Stimulated activated CD4-positive, alpha-beta T cell treated with anti-CD3 and anti-CD28 coated beads, Interleukin-12 subunit alpha, Interleukin-12 subunit beta, amount 100 ng/mL, for 48 hours (primary cell): ENCODE results near the gene THAP5.
A peak's percentile ranks its signal among the peaks of the same experiment; 100 is the strongest.

ENCODE experiments used
- DNase-seq, 3 donors: peaks; one replicate each; pipeline ENCODE4 v3.0.0-alpha.2; 2020; ENCODE audit warnings: low read depth in 2 of 3, low spot score in 1 of 3

THAP5 gene, protein sequence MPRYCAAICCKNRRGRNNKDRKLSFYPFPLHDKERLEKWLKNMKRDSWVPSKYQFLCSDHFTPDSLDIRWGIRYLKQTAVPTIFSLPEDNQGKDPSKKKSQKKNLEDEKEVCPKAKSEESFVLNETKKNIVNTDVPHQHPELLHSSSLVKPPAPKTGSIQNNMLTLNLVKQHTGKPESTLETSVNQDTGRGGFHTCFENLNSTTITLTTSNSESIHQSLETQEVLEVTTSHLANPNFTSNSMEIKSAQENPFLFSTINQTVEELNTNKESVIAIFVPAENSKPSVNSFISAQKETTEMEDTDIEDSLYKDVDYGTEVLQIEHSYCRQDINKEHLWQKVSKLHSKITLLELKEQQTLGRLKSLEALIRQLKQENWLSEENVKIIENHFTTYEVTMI

DNA sequence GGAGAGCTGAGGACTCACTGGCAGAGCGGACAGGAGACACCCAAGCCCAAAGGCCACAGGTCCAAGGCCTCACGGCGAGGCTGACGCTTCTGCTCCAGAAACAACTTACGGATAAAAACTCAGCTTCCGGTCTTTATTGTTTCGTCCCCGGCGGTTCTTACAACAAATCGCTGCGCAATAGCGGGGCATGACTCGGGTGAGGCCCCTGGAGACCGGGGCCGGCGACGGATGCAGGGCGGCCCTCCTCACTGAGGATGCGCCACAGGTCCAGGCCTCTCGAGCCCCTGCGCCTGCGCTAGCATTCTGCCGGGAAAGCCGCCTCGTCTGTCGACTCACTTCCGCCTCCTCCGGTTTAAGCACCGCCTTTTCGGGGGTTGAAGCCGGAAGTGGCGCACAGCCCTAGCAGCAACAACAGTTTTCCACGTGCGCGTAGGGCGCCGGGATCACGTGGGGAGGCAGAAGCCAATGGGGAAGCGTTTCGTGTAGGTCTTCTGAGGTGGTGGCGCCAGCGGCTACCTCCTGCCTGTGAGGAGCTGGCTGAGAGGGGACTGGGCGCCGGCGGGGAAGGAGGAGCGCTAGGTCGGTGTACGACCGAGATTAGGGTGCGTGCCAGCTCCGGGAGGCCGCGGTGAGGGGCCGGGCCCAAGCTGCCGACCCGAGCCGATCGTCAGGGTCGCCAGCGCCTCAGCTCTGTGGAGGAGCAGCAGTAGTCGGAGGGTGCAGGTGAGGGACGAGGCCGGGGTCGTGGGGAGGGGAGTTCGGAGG lies at the start of gene THAP5, which contains the start of gene DNAJB9:
Gene THAP5 (minus strand): TSS at position 326 of the 765 bp plus-strand sequence. CDS start 137 bp downstream, at position 189.
Gene DNAJB9 (plus strand): TSS at position 494 of the 765 bp plus-strand sequence. CDS start 1,853 bp downstream, outside the sequence.
- DNase-seq = peak; percentile 97 to 99 (median 97)

DNA sequence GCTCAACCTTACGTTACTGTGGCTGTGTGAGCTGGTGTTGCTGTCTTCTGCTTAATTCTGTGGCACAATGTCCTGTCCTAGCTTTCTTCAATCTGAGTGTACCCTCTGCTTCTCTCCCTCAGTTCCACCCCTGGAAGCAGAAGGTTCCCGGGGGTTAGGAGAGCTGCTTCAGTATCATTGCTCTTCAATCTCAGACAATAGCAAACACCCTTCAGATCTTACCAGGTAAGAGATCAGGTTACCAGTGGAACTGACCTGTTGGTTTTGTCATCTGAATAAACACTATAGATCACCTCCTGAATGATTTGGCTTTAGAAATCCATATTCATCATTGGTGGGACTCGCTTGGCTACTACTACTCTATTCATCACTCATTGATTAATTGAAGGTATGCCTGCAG lies 48.5 kb upstream of the THAP5 start:
- DNase-seq = no peak

DNA sequence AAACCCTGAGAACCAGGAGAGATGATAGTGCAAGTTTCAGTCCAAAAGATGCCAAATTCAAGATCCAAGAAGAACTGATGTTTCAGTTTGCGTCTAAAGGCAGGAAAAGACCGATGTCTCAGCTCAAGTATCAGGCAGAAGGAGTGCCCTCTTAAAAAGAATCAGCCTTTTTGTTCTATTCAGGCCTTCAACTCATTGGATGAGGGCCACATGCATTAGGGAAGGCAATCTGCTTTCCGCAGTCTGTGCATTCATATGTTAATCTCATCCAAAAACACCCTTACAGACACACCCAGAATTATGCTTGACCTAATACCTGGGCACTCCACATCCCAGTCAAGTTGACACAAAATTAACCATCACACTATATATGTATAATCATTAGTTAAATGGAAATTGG lies 45.4 kb upstream of the THAP5 start:
- no peak for DNase-seq

DNA sequence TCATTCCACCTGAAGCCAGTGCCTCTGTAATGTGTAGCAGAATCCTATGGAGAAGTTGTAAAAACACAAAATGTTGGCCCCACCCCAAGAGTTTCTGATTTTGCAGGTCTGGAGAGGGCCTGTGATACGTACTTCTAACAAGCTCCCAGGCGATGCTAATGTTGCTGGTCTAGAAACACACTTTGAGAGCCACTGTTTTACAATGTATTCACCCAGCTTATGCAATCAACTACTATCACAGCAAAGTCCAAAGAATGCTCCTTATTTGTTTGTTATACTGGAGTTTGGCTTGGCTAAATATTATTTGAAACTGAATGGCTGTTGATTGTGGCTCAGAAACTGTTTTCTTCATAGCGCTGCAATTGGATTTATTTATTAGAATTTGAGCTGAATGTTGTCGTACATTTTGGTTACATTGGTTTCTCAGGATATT lies 44.5 kb upstream of the THAP5 start:
- no peak for DNase-seq

DNA sequence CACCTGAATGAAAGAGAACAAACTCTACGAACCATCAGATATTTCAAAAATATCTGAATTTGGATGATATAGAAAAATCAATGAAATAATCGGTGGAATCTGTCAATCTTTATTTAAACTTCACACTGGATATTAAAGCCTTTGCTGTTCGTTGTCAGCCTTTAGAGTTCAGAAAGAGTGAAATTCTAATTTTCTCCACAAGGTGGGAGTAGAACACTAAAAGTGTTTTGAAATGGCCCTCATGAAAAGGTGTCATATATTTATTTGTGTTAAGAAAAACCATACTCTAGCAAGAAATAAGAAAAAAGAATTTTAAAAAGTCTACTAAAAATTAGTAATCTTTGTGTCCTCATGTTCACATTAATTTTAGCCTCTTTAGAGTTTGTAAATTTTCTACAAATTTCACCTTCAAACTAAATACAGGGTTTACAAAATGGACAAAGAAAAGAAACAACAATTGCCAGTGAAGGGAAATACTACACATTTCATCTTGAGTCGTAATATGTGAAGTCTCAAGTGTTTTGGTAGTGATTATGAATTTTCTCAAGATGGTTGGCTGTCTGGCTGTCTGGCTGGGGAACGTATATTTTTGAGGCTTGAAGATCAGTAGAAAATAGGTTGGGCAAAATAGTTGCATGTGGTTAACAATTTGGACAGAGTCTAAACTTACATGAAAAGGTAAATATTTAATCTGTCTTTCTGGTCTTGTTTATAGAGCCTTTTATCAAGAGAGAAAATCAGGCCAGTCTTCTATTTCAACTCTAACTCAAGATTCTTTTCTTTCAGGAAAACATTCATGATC lies 43.8 kb upstream of the THAP5 start:
- peak in 1 of 3 donors; percentile 5 for DNase-seq

DNA sequence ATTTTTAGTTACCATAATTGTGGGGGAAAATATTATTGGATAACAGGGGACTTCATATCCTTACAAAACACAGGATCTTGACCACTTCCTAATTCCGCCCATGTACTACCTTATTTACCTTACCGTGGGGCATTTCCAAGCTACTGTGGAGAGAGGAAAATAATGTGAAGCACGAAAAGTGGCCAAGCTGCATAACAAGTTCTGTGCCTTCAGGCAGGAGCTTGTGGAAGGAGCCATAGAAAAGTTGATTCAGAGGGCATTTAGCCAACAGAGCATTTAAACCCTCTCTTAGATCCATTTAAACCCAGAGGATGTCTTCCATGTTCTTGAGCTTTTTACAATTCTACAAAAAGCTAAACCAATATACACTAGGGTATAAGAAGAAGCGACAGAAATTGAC lies 41.8 kb upstream of the THAP5 start:
- DNase-seq = no peak

DNA sequence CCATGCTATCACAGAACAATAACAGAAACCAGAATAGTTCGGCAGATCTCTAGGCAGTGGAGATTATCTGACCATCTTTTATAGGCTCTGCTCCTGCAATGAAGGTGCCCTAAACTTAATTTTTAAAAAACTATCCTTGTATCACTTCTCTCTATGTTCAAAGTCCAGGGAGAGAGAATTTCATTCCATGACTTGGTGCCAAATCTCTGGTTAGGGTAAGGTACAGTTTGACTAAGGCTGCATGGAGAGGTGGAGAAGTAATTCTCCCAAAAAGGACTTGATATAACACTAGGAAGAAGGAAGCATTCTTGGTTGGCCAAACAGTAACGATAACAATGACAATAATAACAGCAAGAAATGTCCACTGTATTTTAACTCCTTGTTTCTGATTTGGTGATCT lies 40.1 kb upstream of the THAP5 start:
- no peak for DNase-seq

DNA sequence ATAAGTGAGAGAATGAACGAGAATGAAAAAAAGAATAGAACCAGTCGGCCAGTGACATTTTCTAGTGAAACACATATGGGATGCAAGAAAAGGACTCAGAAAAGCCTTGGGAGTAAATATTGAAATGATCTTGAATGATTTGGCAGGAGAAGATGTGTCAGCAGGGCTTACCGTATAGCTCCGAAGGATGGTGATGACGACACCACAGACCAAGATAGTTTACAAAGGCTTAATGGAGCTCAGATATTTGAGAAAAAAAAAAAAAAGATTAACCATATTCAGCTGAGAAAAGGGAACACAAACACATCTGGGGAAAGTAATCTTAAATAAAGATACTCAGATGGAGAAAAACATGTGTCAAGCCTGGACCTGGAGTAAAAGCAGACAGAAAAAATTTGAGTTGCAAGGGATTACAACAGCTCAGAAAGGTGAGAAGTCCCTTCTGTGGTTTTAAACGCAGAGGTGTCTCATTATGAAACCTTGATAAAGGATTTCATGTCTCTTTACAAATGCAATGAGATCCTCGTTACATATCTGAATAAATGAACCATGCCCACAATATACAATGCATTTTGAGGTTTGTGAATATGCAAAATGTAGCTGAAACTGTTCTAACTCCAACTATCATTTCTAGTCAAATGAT lies 36.2 kb upstream of the THAP5 start:
- no peak for DNase-seq

DNA sequence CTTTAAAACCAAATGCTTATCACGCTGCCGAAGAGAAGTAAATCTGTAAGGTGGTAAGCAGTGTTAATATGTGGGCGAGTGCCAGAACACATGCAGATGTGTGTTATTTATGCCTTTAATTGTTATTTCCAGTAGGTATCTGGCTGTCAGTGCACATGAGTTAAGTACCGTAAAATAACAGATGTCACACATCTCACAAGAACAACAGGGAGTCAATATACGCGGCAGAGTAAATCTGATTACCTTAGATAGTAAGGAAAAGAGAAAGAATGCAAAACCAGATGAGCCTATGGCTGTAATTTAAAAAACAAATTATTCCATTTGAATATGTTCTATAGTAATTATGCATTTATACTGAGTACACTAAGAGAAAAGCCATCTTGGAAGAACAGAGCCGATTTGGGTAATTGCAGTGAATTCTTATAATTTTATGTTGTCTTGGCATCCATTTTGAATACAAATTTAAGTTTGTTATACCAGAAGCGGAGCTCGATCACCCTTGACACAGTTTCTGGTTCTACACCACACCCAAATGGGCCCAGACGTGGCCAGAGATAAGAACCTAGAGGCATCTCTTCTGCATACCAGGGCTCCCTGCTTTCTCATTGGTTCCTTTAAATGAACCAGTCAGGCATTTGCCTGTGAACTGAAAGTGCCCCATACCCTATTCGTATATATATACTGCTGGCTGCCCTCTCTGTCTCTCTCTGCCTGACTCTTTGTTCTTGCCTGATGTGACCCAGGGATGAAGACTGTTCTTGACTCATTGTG lies 35.0 kb upstream of the THAP5 start:
- no peak for DNase-seq

DNA sequence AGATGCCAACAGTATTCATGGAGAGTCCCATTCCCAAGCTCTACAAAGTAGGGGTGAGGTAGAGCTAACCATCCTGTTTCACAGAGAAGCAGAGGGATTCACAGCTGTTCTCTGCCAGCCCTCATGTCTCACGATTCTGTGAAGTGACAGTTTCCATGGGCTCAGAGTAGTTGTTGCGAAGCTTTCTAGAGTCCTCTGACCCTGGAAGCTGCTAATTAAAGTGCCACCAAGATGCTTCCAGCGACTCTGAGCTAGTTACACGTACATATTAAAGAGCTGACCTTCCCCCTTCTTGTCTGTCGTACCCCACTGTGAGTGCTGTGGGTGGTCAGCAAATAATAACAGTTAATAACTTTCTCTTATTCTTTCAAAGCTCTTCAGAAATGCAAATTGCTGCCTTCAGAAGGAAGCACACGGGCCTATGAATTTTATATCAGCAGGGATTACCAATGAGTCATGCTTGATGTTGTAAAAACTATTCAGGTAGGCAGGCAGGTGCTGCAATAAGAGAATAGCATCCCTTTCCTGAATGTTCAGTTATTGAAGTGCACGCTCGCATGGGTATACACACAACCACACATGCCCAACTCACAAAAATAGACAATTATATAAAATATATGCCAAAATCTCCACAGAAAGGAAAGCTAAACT lies 34.3 kb upstream of the THAP5 start:
- DNase-seq = no peak

DNA sequence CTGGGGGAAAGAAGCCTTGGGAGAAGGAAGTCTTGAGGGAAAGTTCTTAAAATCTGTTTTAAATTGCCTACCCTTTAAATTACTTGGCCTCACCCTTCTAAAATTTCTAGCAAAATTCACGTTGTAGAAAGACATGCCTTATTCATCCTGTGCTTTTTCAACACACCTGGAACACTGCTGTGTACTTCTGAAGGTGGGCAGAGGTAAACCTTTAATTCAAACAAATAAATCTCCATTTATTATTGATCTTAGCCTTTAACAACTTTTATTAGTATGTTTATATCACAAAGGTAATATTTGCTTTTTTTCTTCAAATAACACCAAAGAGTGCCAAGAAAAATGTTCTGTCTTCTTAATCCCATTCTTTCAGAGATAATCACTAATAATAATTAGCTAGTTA lies 30.9 kb upstream of the THAP5 start:
- DNase-seq = no peak

DNA sequence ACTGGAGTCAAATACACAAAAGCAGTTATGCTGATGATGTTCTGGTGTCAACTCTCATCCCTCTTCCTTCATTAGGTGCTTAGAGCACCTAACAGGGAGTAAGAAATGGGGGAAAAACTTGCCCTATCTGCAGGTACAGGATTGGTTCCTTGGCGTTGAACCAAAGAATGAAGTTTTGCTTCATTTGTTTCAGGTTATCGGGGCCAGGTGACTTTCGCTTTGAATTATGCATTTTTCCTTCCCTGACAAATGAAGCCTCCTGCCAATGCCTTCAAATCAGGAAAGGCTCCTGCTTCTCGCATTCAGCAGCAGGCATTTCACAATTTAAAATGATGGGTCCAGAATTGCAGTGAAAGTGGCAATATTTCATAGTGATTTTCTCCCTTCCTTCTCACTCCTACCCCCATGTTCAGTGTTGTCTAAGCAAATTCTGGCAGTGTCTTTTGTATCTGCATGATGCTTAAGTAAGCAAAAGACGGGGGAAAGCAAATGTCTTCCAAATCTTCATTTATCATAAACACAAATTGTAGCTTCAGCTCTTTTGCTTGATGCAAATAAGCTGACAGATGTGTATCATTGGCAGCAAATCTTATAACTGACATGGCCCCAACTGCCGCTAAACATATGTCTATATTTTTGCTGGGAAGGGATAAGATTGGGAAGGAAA lies 29.5 kb upstream of the THAP5 start:
- no peak for DNase-seq

DNA sequence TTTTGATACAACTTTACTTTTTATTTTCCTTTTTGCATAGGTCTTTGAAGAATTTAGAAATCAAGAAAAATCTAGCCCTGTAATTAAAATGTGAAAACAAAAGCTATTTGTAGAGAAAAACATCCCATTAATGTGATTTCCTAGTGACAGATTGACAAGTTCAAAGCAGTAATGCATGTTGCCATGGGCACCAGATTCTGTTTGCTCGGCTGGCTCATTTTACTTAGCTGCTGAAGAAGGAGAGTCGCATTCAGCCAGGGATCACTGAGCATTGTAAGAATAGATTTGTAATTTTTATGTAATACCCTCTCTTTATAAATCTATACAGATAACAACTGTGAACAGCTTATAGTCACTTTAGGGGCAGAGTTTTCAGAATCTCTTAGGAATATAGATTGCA lies 28.6 kb upstream of the THAP5 start:
- DNase-seq = no peak

DNA sequence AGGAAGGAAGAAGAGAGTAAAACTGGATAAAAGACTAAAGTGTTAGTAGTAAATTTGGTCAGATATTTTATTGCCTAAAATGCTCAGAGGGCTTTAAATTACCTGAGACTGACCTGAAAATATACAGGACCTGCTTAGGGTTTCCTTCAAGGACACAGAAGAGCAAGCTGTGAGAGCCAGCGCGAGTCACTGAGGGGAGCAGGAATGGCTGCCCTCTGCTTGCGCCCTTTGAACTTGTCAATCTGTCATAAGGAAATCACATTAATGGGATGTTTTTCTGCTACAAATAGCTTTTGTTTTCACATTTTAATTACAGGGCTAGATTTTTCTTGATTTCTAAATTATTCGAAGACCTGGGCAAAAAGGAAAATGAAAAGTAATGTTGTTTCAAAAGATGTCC lies 27.1 kb upstream of the THAP5 start:
- no peak for DNase-seq

DNA sequence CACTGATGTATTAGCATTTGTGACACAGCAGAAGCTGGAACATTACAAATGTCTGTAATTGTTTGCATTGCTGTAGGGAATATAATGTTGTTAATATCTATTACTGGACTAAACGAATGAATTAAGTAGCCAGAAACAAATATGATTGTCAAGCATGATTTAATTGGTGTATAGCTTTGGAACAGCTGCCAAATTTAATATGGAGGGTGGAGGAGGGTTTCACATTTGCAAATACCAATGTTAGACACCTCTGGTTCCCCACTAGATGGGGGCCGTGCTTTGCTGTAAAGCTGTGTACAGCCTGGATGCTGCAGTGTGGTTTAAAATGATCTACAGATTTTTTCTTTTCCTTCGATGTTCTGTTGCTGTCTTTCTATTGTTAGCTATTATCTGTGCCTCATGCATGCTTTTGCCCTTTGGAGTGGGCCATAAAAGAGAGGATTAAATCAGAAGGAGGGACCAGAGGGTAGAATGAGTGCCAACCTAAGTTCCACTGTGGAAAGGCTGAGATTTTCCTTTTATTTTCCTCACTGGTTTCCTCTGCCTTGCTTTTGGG lies 23.2 kb upstream of the THAP5 start:
- no peak for DNase-seq

DNA sequence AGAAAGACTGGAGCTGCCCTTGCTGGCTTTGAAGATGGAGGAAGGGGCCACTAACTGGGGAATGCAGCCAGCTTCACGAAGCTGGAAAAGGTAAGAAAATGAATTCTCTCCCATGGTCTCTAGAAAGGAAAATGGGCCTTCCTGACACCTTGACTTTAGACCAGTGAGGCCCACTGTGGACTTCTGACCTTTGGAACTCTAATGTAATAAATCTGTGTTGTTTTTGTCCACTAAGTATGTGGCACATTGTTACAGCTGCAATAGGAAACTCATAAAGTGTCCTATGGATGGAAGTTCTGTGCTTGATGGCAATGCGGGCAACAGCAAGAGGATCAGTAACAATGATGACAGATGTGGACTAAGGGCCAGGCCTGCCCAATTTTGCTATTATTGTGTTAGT lies 21.1 kb upstream of the THAP5 start:
- no peak for DNase-seq

DNA sequence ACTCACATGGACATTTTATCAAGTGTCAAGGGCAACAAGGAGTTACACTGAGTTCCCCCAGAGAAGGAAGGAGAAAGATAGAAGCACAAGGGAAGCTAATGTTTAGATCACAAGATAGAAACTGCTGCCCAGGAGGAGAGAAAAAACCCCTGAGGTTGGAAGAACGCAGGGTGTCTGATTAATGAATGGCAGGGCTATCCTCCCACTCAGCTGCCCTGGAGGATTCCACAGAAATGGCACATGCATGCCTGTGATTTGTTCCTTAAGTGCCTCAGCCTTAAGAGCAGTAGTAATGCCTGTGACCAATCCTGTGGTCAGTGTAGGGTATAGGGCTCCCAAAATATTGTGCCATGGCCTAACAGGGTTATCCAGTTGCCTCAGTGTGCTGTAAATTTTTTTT lies 20.4 kb upstream of the THAP5 start:
- DNase-seq = no peak

DNA sequence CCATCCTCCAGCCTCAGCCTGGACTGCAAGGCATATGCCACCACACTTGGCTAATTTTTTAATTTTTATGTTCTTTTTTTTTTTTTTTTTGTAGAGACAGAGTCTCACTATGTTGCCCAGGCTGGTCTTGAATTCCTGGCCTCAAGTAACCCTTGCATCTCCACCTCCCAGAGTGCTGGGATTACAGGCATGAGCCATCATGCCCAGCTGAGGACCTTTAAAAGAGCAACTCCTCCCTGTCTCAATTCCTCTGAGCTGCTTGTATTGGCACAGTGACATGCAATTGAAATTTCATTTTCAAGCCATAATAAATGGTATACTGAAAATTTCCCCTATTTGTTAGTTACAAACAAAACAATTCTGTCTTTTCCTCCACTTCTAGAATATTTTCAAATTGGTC lies 19.7 kb upstream of the THAP5 start:
- no peak for DNase-seq

DNA sequence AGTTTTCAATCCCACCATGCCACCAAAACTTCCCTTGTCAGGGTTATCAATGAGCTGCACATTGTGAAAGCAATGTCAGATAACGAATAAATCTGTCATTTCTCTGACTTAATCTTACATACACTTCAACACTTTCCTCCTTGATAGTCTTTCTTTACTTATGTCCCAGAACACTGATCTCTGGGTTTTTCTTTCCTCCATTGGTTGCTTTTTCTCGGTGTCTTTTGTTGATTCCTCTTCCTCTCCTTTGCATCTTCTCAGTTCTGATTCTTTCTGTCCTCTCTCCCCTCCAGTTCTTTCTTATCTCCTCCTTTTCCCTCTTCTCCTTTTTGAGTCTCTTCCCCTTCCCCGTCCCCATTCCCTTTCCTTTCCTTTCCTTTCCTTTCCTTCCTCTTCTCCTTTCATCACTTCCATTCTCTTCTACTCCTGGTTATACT lies 16.8 kb upstream of the THAP5 start:
- DNase-seq = no peak
